RCC 7860 (cell line): Measurements from ENCODE around the gene PTPRK.

Experiments used
- DNase-seq: peaks from one replicate; pipeline ENCODE4 v3.0.0-alpha.2; 2015; ENCODE audit warnings: low spot score
- FAIRE-seq: peaks from 2 replicates; lab custom pipeline; 2012; peaks lifted over from hg19 to GRCh38; lab: Jason Lieb, UNC

The PTPRK gene

GRCh38 chr6:128305976-128306375 is 214.4 kb downstream of the PTPRK start:
- no peak for FAIRE-seq
- no peak for DNase-seq

- DNase-seq: no peak
- FAIRE-seq: no peak
These were observed 215.2 kb downstream of the PTPRK start for GRCh38 chr6:128305228-128305627.

GRCh38 chr6:128303870-128304269 is 216.5 kb downstream of the PTPRK start:
- FAIRE-seq: no peak
- DNase-seq: no peak

- DNase-seq: no peak
- no peak for FAIRE-seq
These were observed 217.5 kb downstream of the PTPRK start for GRCh38 chr6:128302942-128303341.

- no peak for FAIRE-seq
- DNase-seq: no peak
These were observed 224.7 kb downstream of the PTPRK start for GRCh38 chr6:128295670-128296069.

- no peak for FAIRE-seq
- DNase-seq: no peak
These were observed 230.2 kb downstream of the PTPRK start for GRCh38 chr6:128290221-128290620.

- no peak for FAIRE-seq
- DNase-seq: no peak
These were observed 236.3 kb downstream of the PTPRK start for GRCh38 chr6:128284128-128284527.

GRCh38 chr6:128282961-128283360 is 237.4 kb downstream of the PTPRK start:
- no peak for FAIRE-seq

GRCh38 chr6:128280960-128281359 is 239.4 kb downstream of the PTPRK start:
- FAIRE-seq (no peak), DNase-seq (no peak)

More at GRCh38 chr6:128282961-128283360, 237.4 kb downstream of the PTPRK start:
- no peak for DNase-seq

GRCh38 chr6:128280066-128280465 is 240.3 kb downstream of the PTPRK start:
- FAIRE-seq: no peak

GRCh38 chr6:128278836-128279235 is 241.6 kb downstream of the PTPRK start:
- FAIRE-seq (no peak), DNase-seq (no peak)

More at GRCh38 chr6:128280066-128280465, 240.3 kb downstream of the PTPRK start:
- DNase-seq: no peak

- FAIRE-seq (no peak), DNase-seq (no peak)
These were observed 243.0 kb downstream of the PTPRK start for GRCh38 chr6:128277379-128277778.

- FAIRE-seq: no peak
- DNase-seq: no peak
These were observed 244.1 kb downstream of the PTPRK start for GRCh38 chr6:128276311-128276710.

- no peak for FAIRE-seq
These were observed 244.7 kb downstream of the PTPRK start for GRCh38 chr6:128275681-128276080.

GRCh38 chr6:128275030-128275429 is 245.4 kb downstream of the PTPRK start:
- FAIRE-seq (no peak), DNase-seq (peak; percentile 14)

More at GRCh38 chr6:128275681-128276080, 244.7 kb downstream of the PTPRK start:
- DNase-seq: no peak

GRCh38 chr6:128271527-128271926 is 248.9 kb downstream of the PTPRK start:
- FAIRE-seq (no peak), DNase-seq (no peak)

GRCh38 chr6:128271011-128271410 is 249.4 kb downstream of the PTPRK start:
- FAIRE-seq (no peak), DNase-seq (no peak)

GRCh38 chr6:128266946-128267345 is 253.5 kb downstream of the PTPRK start:
- no peak for DNase-seq
- FAIRE-seq: no peak

- FAIRE-seq (no peak), DNase-seq (no peak)
These were observed 254.7 kb downstream of the PTPRK start for GRCh38 chr6:128265706-128266105.

- DNase-seq: no peak
- FAIRE-seq: no peak
These were observed 260.4 kb downstream of the PTPRK start for GRCh38 chr6:128259730-128260685.

GRCh38 chr6:128259029-128259724 is 261.2 kb downstream of the PTPRK start:
- DNase-seq (no peak), FAIRE-seq (no peak)

GRCh38 chr6:128256095-128256494 is 264.3 kb downstream of the PTPRK start:
- FAIRE-seq (no peak), DNase-seq (no peak)
